ENCODE results near the gene OLFM1.

GRCh38 chr9:135155396-135155795, 67.9 kb downstream of the OLFM1 start:
- TF ChIP-seq, protein P1, sequence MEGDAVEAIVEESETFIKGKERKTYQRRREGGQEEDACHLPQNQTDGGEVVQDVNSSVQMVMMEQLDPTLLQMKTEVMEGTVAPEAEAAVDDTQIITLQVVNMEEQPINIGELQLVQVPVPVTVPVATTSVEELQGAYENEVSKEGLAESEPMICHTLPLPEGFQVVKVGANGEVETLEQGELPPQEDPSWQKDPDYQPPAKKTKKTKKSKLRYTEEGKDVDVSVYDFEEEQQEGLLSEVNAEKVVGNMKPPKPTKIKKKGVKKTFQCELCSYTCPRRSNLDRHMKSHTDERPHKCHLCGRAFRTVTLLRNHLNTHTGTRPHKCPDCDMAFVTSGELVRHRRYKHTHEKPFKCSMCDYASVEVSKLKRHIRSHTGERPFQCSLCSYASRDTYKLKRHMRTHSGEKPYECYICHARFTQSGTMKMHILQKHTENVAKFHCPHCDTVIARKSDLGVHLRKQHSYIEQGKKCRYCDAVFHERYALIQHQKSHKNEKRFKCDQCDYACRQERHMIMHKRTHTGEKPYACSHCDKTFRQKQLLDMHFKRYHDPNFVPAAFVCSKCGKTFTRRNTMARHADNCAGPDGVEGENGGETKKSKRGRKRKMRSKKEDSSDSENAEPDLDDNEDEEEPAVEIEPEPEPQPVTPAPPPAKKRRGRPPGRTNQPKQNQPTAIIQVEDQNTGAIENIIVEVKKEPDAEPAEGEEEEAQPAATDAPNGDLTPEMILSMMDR (IDR thresholded peaks at IDR 0.05), result no peak
- TF ChIP-seq POLR2A (IDR thresholded peaks at IDR 0.05), result no peak

Measured in uterus (tissue), 2 donors.